Effector memory CD8-positive, alpha-beta T cell (primary cell): ENCODE results near the gene PLEKHH1.
A peak's percentile ranks its signal among the peaks of the same experiment; 100 is the strongest.

Source experiments
- ATAC-seq: fragments of 150-1000 bp; cut with Tn5 transposase; replicated peaks from 2 replicates; pipeline ENCODE4 v1.10.0; 2021; ENCODE audit warnings: mild to moderate bottlenecking, moderate library complexity
- DNase-seq, 3 experiments: peaks; one replicate each; pipeline ENCODE4 v3.0.0; 2021
- H3K27ac Mint-ChIP-seq, 2 donors: one replicate each; pipeline ENCODE4 v1.8.0; 2022; ENCODE audit warnings: mild to moderate bottlenecking in 2 of 2, mixed read lengths in 2 of 2, moderate library complexity in 2 of 2
- H3K27me3 Mint-ChIP-seq, 2 donors: one replicate each; pipeline ENCODE4 v1.8.0; 2022; ENCODE audit warnings: mixed read lengths in 2 of 2
- H3K36me3 Mint-ChIP-seq: one replicate; pipeline ENCODE4 v1.8.0; 2022; ENCODE audit warnings: mild to moderate bottlenecking, moderate library complexity, mixed read lengths; ENCODE audit not compliant: insufficient read depth
- H3K4me1 Mint-ChIP-seq, 2 donors: one replicate each; pipeline ENCODE4 v1.8.0; 2022; ENCODE audit warnings: low read depth in 2 of 2, mixed read lengths in 2 of 2
- H3K4me3 Mint-ChIP-seq, 2 donors: one replicate each; pipeline ENCODE4 v1.8.0; 2022; ENCODE audit warnings: mild to moderate bottlenecking in 2 of 2, mixed read lengths in 2 of 2, moderate library complexity in 2 of 2
- H3K9me3 Mint-ChIP-seq, 2 donors: one replicate each; pipeline ENCODE4 v1.8.0; 2022; ENCODE audit warnings: mixed read lengths in 2 of 2

PLEKHH1 gene

DNA sequence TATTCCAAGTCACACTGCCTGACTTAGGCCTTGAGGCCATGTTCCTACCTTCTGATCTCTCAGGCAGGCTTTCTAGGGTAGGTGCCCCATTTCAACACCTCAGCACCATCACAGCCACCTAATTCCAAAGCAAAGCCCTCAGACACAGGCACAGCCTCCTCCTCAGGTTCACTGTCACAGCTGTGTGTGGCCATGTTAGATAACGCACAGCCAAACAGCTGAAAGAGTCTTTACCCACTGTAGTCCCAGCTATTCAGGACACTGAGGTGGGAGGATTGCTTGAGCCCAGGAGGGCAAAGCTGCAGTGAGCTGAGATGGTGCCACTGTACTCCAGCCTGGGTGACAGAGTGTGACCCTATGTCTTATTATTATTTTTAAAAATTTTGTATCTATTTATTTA, 37.3 kb upstream of the PLEKHH1 start:
- H3K4me1 Mint-ChIP-seq, result peaks cover under 1 to 9% of the 10 kb centered on the region in 2 donors
- no peaks in the 10 kb centered on the region for H3K27me3 Mint-ChIP-seq
- no peak for DNase-seq
- no peak overlapping the region for H3K4me3 Mint-ChIP-seq
- no peak overlapping the region for H3K27ac Mint-ChIP-seq
- no peaks in the 10 kb centered on the region for H3K9me3 Mint-ChIP-seq
- no peak for ATAC-seq
- no peaks in the 10 kb centered on the region for H3K36me3 Mint-ChIP-seq

DNA sequence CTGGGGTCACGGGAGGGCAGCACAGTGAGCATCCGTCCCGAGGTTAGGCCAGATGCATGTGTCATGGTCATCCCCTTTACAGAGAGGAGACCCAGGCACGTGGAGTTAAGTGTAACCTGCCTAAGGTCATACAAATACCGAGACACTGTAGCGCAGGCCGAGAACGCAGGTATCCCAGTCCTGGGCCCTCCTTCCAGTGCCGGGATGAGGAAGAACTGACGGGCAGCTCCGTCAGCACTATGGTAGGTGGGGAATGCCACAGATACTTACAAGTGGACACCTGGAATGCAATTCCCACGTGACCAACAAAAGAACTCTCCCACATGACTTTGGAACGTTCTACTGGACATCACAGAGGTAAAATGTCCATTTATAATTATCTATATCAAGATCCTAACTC, 35.9 kb upstream of the PLEKHH1 start:
- ATAC-seq (no peak), DNase-seq (no peak)
- no peaks in the 10 kb centered on the region for H3K9me3 Mint-ChIP-seq
- H3K4me3 Mint-ChIP-seq, result no peak overlapping the region
- no peaks in the 10 kb centered on the region for H3K36me3 Mint-ChIP-seq
- H3K27me3 Mint-ChIP-seq, result no peaks in the 10 kb centered on the region
- no peak overlapping the region for H3K27ac Mint-ChIP-seq
- H3K4me1 Mint-ChIP-seq, result peaks cover 0 to 3% of the 10 kb centered on the region in 2 donors

GRCh38 chr14:67497716-67498115, 35.4 kb upstream of the PLEKHH1 start:
- no peak for ATAC-seq

GRCh38 chr14:67500981-67501380, 32.1 kb upstream of the PLEKHH1 start:
- ATAC-seq, result no peak
- DNase-seq, result no peak
- no peak overlapping the region for H3K27ac Mint-ChIP-seq

More at GRCh38 chr14:67497716-67498115, 35.4 kb upstream of the PLEKHH1 start:
- no peaks in the 10 kb centered on the region for H3K27me3 Mint-ChIP-seq
- H3K4me3 Mint-ChIP-seq, result no peak overlapping the region
- no peaks in the 10 kb centered on the region for H3K36me3 Mint-ChIP-seq
- H3K9me3 Mint-ChIP-seq, result no peaks in the 10 kb centered on the region
- peak overlapping the region in 1 of 2 donors; percentile 6 for H3K27ac Mint-ChIP-seq
- no peak for DNase-seq
- H3K4me1 Mint-ChIP-seq, result peaks cover 0 to 2% of the 10 kb centered on the region in 2 donors

GRCh38 chr14:67501670-67502069, 31.4 kb upstream of the PLEKHH1 start:
- DNase-seq, result no peak
- Mint-ChIP-seq H3K9me3 (no peaks in the 10 kb centered on the region), H3K27me3 (no peaks in the 10 kb centered on the region), H3K4me1 (peaks cover 0 to 4% of the 10 kb centered on the region in 2 donors), H3K4me3 (no peak overlapping the region), H3K36me3 (peaks cover 6% of the 10 kb centered on the region), H3K27ac (no peak overlapping the region)
- no peak for ATAC-seq

More at GRCh38 chr14:67500981-67501380, 32.1 kb upstream of the PLEKHH1 start:
- H3K36me3 Mint-ChIP-seq, result peaks cover 6% of the 10 kb centered on the region
- peaks cover 0 to 2% of the 10 kb centered on the region in 2 donors for H3K4me1 Mint-ChIP-seq
- H3K9me3 Mint-ChIP-seq, result no peaks in the 10 kb centered on the region
- no peak overlapping the region for H3K4me3 Mint-ChIP-seq
- no peaks in the 10 kb centered on the region for H3K27me3 Mint-ChIP-seq

GRCh38 chr14:67502867-67503266, 30.2 kb upstream of the PLEKHH1 start:
- H3K4me1 Mint-ChIP-seq, result peaks cover 0 to 5% of the 10 kb centered on the region in 2 donors
- no peak for DNase-seq
- peaks cover 6% of the 10 kb centered on the region for H3K36me3 Mint-ChIP-seq
- H3K9me3 Mint-ChIP-seq, result no peaks in the 10 kb centered on the region
- no peak overlapping the region for H3K27ac Mint-ChIP-seq
- no peaks in the 10 kb centered on the region for H3K27me3 Mint-ChIP-seq
- no peak overlapping the region for H3K4me3 Mint-ChIP-seq
- ATAC-seq, result no peak

DNA sequence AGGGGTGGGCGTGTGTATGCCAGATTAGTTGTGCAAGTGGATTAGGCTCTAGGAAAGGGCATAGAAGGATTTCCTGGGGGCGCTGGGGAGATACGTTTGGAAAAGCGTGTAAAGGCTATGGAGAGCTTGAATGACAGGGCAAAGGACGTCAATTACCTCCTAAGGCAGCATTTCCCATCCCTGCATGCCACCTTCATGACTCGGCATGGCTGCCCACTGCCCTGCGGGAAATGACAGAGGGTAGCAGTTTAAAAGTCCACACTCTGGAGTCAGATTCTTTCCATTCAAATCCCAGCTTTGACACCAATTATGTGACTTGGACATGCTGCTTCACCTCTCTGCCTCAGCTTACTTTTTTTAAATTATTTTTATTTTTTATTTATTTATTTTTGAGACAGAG, 29.8 kb upstream of the PLEKHH1 start:
- peaks cover 7% of the 10 kb centered on the region for H3K36me3 Mint-ChIP-seq
- H3K4me1 Mint-ChIP-seq, result peaks cover 2 to 6% of the 10 kb centered on the region in 2 donors
- ATAC-seq (no peak), DNase-seq (no peak)
- H3K9me3 Mint-ChIP-seq, result no peaks in the 10 kb centered on the region
- no peaks in the 10 kb centered on the region for H3K27me3 Mint-ChIP-seq
- H3K27ac Mint-ChIP-seq, result no peak overlapping the region
- H3K4me3 Mint-ChIP-seq, result no peak overlapping the region

DNA sequence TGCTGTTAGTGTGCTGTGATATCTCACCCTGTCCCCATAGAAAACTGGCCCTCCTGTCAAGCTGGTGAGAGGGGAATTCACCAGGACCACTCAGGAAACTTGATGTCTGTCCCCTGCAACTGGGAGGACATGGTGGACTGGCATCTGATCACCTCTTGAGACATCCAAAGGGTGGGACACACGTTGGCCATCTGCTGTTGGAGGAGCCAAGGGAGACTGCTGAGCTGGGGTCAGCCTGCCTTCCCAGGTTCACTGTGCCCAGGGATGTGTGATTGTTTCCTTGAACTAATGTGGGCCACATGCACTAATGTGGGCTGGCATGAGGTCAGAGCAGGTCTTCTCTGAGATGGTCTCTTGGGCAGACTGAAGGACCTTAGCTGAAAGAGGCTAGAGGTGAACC, 27.8 kb upstream of the PLEKHH1 start:
- H3K4me1 Mint-ChIP-seq, result peaks cover 4 to 5% of the 10 kb centered on the region in 2 donors
- H3K4me3 Mint-ChIP-seq, result no peak overlapping the region
- no peak overlapping the region for H3K27ac Mint-ChIP-seq
- no peak for ATAC-seq
- H3K27me3 Mint-ChIP-seq, result no peaks in the 10 kb centered on the region
- no peak for DNase-seq
- H3K36me3 Mint-ChIP-seq, result peaks cover 14% of the 10 kb centered on the region
- H3K9me3 Mint-ChIP-seq, result no peaks in the 10 kb centered on the region

DNA sequence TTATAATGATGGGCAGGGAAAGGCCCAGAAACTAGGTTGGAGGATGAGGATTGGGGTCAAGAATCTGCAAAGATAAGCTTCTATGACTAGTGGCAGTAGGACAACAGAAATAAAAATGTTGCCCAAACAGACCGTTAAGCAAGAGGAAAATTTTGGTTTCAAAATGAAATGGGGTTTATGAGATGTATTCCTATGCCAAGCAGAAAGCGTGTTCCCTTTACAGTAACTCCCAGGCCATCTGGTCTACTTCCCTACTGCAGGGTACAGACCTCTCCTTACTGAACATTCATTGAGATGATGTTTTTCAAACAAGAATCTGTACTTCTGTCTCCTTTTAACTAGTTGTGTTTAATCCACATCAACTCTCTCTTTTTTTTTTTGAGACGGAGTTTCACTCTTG, 24.1 kb upstream of the PLEKHH1 start:
- Mint-ChIP-seq H3K4me3 (no peak overlapping the region), H3K36me3 (peaks cover 14% of the 10 kb centered on the region), H3K9me3 (no peaks in the 10 kb centered on the region), H3K4me1 (peaks cover 12 to 18% of the 10 kb centered on the region in 2 donors), H3K27ac (no peak overlapping the region), H3K27me3 (no peaks in the 10 kb centered on the region)
- ATAC-seq (no peak), DNase-seq (no peak)

DNA sequence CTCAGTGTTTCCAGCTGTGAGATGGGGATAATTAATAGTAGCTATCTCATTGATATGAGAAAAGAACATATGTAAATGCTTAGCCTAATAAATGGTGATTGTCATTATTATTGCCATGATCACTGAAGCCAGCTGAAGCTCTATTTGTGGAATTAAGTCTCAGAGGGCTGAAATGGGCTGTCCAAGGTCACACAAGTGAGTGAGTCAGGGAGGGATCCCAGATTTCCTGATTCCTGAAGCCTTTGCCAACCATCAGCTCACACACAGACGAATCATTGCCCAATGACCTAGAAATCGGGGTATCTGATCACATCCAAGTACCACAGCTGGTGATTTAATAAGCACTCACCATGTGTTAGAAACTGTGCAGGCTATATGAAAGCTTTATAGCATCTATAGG, 23.0 kb upstream of the PLEKHH1 start:
- Mint-ChIP-seq H3K9me3 (no peaks in the 10 kb centered on the region), H3K36me3 (peaks cover 12% of the 10 kb centered on the region), H3K27ac (peak overlapping the region in 1 of 2 donors; percentile 44), H3K27me3 (no peaks in the 10 kb centered on the region), H3K4me3 (no peak overlapping the region), H3K4me1 (peaks cover 19 to 24% of the 10 kb centered on the region in 2 donors)
- ATAC-seq, result no peak
- no peak for DNase-seq

DNA sequence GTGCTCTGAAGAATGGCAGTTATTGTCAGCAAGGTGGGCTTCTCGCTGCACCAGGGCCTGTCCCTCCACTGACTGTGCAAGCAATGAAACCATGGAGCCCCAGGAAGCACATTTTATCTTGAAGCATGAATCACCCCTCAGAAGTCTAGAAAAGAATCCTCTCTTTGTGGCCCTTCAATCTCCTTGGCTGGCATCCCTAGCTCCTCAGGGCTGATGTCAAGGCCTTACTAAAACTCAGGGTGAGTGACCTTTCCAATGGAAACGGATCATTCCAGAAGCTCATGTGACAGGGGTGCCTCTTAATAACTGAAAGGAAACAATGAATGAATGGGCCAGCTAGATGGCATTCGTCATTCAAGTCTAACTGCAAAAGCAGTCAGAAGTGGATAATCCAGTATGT, 22.3 kb upstream of the PLEKHH1 start:
- Mint-ChIP-seq H3K4me1 (peaks cover 22 to 27% of the 10 kb centered on the region in 2 donors), H3K27ac (peak overlapping the region in 1 of 2 donors; percentile 12), H3K9me3 (no peaks in the 10 kb centered on the region), H3K4me3 (no peak overlapping the region), H3K36me3 (peaks cover 9% of the 10 kb centered on the region), H3K27me3 (no peaks in the 10 kb centered on the region)
- no peak for ATAC-seq
- no peak for DNase-seq

DNA sequence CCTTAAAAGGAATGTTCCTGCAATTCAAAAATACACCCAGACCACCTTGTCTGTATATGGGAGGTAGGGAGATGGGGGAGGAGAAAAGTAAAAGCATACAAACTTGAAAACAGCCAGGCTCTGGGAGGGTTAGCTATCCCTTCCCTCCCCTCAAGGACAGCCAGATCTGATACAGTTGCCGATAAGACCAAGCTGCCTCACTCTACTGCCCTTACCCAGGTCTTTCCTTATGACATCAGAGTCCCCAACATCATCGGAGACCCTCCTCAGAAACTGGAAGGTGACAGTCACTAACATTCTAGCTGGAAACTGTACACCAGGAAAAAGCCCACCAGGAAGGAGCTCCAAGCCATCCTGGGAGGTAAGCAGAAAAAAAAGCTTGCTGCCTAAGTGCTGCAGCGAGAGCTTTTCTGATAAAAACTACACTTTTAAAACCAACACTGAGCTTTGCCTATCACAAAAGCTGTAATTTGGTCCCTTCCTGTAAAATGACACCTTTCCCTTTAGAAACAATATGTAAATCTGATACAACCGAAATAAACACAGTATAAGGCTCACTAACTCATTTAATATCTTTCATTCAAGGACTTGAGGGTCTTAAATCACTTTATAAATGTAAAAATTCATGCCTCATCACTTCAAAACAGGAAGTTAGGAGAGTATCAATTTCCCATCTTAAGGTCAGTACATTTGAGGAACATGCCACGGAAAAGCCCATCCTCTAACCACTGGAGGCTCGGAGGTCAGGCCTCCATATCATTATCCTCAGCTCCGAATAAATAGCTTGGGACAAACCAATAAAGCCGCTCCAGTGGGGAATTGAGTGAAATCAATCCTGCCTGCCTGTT, 20.4 kb upstream of the PLEKHH1 start:
- ATAC-seq (no peak), DNase-seq (no peak)
- Mint-ChIP-seq H3K4me3 (no peak overlapping the region), H3K9me3 (no peaks in the 10 kb centered on the region), H3K36me3 (peaks cover 9% of the 10 kb centered on the region), H3K27ac (peak overlapping the region; percentile 93 to 96), H3K4me1 (peaks cover 22 to 24% of the 10 kb centered on the region in 2 donors), H3K27me3 (no peaks in the 10 kb centered on the region)

DNA sequence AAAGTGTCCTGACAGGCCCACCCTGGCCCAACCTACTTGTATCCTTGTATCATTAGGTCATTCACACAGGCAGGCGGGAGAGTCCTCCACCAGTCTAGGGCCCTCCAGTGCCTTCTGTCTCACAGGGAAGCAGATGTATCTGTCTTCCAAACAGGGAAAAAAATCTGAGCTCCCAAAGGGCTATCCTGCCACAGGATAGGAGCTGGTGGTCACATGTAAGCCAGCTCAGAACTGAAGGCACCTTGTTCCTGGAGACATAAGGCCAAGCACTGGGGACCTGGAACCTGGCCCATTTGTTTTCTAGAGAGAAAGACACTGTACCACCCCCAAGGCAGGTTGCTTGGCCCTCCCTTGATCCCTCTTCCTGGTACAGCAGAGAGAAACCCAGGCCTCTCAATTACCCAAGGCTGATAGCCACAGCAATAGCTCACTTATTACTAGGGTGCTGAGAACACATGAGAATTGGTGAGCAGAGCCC, 19.4 kb upstream of the PLEKHH1 start:
- Mint-ChIP-seq H3K27ac (peak overlapping the region; percentile 93 to 96), H3K27me3 (no peaks in the 10 kb centered on the region)

GRCh38 chr14:67514203-67514607, 18.9 kb upstream of the PLEKHH1 start:
- Mint-ChIP-seq H3K27me3 (no peaks in the 10 kb centered on the region), H3K4me3 (peak overlapping the region; percentile 94), H3K27ac (peak overlapping the region; percentile 93 to 96), H3K9me3 (no peaks in the 10 kb centered on the region), H3K4me1 (peaks cover 19 to 22% of the 10 kb centered on the region in 2 donors), H3K36me3 (peaks cover 2% of the 10 kb centered on the region)
- no peak for DNase-seq
- ATAC-seq, result no peak

More for the DNA sequence above, 19.4 kb upstream of the PLEKHH1 start:
- ATAC-seq (no peak), DNase-seq (no peak)
- Mint-ChIP-seq H3K9me3 (no peaks in the 10 kb centered on the region), H3K4me1 (peaks cover 19 to 22% of the 10 kb centered on the region in 2 donors), H3K36me3 (peaks cover 4% of the 10 kb centered on the region), H3K4me3 (peak overlapping the region; percentile 94)
